HG03439 (cell line): ENCODE results near the gene PODXL.
"Not testable (repeated sequence)": the region's sequence is repeated elsewhere in the genome, so short reads cannot be mapped to it uniquely, and the experiment has no call there.

Experiments
- ATAC-seq: cut with Tn5 transposase; IDR thresholded peaks from one replicate; pipeline ENCODE4 v1.9.1; 2021; ENCODE audit warnings: mild to moderate bottlenecking, moderate library complexity; ENCODE audit not compliant: unreplicated experiment

PODXL gene

DNA sequence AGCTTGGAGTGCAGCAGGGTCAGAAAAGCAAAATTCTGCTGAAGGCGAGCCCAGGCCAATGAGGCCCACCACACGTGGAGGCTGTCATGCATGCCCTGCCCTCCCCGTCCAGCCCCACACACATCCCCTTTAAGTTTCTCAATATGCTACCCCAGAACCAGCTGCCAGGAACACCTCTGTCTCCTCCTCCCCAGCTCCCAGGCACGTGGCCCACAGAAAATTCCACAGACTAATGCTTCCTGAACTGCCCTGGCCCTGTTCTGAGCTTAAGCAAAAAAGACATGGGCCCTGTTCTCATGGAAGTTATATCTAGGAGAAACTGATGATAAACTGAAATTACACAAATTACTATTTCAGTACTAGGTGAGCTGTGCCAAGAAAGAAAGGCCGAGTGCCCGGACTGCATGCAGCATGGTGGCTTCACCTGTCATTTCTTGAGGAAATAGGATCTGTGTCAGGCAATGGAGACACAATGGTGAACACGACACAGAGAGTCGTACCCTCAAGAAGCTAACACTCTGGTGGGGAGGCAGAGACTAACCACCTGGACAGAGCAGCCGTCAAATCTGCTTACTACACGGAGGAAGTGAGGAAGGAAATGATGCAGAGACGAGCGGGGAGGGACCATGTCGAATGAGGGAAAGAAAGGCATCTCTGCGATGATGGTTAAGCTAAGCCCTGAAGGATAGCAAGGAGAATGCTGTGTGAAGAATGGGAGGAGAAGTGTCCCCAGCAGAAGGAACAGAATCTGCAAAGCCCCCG is 44.5 kb downstream of the PODXL start:
- ATAC-seq: no peak

- ATAC-seq: no peak
Measured at GRCh38 chr7:131511071-131511470, 45.4 kb downstream of the PODXL start.

GRCh38 chr7:131509781-131510180 is 46.6 kb downstream of the PODXL start:
- ATAC-seq: no peak

- ATAC-seq: no peak
Measured at GRCh38 chr7:131508754-131509486, 47.5 kb downstream of the PODXL start.

GRCh38 chr7:131507592-131508331 is 48.7 kb downstream of the PODXL start:
- peak; percentile 64 for ATAC-seq

- ATAC-seq: no peak
Measured at GRCh38 chr7:131506597-131506996, 49.8 kb downstream of the PODXL start.

- ATAC-seq: no peak
Measured at GRCh38 chr7:131505636-131506557, 50.5 kb downstream of the PODXL start.

DNA sequence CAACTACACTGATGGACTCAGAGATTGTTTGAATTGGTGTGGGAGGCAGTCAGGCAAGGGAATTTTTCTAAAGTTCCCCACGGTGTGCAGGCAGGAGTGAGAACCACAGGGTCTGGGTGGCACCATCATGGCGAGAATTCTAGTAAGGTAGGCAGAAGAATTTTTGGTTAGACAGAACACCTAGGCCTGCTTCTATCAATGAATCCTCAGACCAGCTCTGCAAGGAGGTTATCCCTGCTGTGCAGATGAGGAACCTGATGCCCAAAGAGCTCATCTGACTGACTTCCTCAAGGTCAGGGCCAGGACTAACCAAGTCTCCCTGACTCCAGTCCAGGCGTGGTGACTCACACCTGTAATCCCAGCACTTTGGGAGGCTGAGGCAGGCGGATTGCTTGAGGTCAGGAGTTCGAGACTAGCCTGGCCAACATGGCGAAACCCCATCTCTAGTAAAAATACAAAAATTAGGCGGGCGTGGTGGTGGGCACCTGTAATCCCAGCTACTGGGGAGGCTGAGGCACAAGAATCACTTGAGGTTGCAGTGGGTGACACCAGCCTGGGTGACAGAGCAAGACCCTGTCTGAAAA is 51.3 kb downstream of the PODXL start:
- ATAC-seq: not testable (repeated sequence)

DNA sequence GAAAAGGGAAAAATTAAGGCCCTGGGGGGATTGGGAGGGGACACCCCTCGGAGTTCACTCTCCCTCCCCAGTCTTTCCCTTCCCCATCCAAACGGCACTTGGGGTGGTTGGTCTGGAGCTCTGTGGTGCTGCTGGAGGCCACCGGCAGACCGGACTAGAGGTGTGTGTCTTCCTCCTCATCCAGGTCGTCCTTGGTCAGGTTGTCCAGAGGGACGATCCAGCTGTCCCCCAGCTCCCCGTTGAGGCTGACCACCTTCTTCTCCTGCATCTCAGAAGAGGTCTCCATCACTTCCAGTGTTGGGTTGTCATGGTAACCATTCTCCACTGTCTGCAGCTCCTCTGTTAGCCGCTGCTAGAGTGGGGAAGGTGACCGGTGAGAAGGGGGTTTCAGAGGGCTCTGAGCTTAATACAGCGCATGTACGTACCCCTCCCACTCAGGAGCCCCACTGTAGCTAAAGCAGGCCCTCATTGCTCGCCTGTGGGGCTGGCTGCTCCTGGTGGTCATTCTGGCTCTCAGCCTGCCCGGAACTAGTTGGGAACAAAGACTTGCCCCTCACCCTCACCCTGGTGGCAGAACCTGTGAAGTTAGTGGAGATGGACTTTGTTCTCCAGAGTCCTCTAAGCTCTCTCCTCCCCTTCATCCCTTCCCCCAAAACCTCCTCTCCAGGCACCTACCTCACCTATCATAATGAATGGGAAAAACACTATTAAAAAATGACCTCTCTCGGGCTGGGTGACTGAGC is 52.1 kb downstream of the PODXL start:
- ATAC-seq: no peak

- no peak for ATAC-seq
Measured at GRCh38 chr7:131503639-131504038, 52.8 kb downstream of the PODXL start.

DNA sequence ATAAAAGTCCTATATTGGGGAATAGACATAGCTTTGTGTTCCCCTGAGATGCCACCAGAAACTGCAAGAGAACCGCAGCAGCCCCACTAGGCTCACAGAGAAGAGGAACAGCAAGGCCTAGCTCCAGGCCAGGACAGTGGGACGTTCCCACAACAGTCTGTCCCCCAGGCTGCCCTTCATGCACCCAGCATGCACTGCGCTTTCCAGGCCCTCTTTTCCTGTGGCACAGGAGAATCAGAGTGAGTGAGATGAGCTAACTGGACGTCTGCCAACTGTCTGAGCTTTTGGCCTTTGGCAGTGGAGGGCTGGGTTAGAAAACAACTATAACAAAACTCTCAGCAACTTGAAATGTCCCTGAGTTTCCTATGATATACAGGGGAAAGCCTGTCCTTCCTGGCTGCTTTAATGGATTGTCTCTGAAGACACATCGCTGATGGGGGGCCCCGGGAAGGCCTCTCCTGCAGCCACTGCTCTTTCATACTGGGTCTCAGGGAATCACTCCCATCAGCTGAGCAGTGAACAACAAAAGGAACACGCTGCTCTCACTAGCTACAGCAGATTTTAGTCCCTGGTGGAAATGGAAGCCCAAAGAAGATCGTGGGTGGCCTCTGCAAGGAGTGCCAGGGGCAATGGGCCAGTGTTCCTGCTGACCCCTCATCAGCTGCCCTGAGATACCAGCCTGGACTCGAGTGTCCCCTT is 53.5 kb downstream of the PODXL start:
- ATAC-seq: no peak

GRCh38 chr7:131501930-131502685 is 54.3 kb downstream of the PODXL start:
- ATAC-seq: no peak

DNA sequence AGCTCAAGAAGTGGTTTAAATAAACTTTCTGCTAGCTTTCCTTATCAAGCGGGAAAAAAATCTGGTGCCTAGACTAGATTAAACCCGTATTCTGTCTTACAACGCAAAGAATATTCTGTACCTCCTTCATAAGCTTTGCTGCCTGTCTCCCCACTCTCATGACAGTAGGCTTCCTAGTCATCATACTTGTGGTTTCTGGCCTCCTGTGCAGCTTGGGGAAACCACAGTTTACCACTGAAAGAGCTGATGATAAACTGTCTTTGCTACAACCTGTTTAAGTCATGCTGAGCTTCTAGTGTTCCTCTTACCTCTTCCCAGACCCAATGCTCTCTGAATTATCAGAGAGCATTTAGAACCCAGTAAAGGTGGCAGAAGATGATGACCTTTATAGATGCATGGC is 55.0 kb downstream of the PODXL start:
- peak; percentile 65 for ATAC-seq

DNA sequence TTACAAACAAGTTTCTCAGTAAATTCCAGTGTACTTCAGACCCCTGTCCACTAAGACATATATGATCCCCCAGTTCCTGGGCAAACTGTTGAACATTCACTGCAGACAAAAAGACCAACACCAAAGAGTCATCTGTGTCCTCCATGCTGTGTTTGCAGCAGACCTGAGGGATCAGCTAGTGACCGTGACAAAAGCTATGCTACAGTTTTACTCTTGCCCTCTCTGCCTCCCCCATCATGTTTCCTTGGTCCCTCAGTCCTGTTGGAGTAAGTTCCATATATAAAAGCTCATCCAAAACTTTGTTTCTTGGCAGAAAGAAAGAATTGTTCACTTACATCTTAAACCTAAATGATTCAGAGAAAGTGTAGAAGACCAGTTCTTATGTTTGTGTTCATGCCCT is 56.1 kb downstream of the PODXL start:
- ATAC-seq: no peak

GRCh38 chr7:131499801-131500200 is 56.6 kb downstream of the PODXL start:
- no peak for ATAC-seq

DNA sequence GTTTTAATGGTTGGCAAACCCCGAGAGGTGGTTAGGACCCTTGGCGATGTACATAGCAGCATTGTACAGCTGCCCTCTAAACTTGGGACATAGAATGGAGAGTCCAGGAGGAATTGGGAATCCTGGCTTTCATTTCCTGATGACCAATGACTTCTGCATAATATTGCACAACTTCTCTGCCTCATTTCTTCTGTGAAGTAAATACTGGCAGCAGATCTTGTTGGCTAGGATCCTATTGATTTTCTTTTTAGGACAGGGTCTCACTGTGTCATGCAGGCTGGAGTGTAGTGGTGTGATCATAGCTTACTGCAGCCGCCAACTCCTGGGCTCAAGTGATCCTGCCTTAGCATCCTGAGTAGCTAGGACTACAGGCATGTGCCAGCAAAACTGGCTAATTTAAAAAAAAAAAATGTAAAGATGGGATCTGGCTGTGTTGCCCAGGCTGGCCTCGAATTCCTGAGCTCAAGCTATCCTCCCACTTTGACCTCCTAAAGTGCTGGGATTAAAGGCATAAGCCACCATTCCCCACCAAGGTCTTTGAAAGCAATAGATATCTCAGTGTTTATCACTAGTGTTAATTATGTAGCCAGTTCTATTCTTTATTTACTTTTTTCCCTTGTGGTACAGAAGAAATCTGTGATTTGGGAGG is 58.1 kb downstream of the PODXL start:
- ATAC-seq: no peak

GRCh38 chr7:131497454-131497853 is 59.0 kb downstream of the PODXL start:
- ATAC-seq: no peak
